ENCODE data around the gene STK32C.

STK32C gene

GRCh38 chr10:132306864-132307751, 642 bp downstream of the STK32C start:
- FAIRE-seq, result no peak

DNA sequence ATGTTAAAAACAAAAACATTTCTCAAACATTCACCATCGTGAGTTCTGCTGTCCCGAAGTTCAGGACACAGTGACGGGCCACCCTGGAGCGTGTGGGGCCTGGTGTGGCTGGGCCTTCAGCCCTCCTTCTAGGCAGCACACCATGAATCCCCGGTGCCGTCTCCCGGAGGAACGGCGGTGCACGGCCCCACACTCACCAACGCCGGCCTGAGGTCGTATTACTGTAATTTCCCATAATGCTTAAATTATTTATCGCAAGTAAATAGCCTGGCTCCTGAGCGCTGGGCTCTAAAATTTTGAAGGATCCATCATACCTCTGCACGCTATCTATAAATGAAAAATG, 1.4 kb downstream of the STK32C start:
- no peak for TF ChIP-seq POLR2A (IDR thresholded peaks at IDR 0.05; ENCODE audit: low read depth, low read length)
- DNase-seq (ENCODE audit: insufficient read length, low spot score) (no peak), FAIRE-seq (no peak)

More at GRCh38 chr10:132306864-132307751, 642 bp downstream of the STK32C start:
- DNase-seq (ENCODE audit: insufficient read length, low spot score), result no peak
- no peak for TF ChIP-seq POLR2A (IDR thresholded peaks at IDR 0.05; ENCODE audit: low read depth, low read length)

DNA sequence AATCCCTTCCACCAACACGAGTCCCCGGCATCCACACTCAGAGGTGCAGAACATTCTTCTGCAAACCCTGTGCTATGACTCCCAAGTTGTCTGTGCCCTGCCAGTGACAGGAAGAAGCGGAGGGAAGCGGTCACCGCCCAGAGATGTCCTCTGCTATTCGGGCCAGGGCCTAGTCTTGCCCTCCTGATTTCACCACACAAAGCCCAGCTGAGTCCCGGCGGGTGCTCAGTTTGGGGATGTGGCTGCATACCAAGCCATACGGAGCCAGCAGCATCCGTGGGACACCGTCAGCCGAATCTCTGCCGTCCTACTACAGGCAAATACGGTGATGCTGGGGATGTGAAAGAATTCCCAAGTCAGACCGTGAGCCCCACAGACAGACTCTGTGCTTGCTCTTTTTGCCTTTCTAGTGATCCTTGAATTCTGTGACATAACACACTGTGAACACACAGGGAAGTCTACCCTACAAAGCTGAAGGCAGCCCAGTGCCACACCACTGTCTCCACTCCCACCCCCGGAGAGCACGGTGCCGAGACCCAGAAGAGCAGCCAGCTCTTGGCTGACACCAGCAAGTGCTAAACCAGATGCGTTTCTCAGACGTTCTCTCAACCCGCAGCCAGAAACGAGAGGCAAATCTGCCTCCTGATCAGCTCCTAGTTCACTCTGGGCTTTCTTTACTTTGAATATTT, 2.0 kb downstream of the STK32C start:
- FAIRE-seq (no peak), DNase-seq (ENCODE audit: insufficient read length, low spot score) (no peak)
- no peak for TF ChIP-seq POLR2A (IDR thresholded peaks at IDR 0.05; ENCODE audit: low read depth, low read length)

DNA sequence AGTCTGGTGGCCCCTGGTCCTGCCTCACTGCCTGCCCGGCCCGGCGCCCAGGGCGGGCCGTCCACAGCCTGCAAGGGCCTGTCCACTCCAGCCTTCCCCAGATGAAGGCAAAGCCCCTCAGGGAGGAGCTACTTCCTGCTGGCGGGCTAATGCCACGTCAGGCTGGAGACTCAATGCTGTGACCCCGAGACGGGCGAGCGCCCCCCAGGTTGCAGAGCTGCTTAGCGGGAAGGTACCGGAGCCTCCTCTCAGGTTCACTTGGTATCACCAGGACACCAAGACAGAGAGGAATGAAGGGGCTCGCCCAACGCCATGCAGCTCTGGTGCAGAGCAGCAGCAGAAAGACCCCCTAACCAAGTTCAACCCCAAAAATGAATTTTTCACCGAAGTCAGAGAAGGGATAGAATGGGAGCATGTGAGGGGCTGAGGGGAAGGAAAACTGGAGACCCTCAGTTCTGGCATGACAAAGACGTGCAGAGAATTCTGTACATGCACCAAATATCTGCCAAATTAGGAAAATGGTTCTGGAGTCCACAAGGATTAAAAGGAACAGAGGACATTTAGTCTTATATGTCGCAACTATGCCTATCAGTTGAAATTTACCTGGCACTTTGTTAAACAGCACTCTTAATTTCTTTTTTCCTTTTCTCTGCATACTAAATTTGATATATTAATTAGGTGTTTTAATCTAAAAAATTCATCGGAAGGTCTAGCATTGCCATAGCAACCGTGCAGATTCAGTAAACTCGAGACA, 2.8 kb downstream of the STK32C start:
- DNase-seq (ENCODE audit: insufficient read length, low spot score) (no peak), FAIRE-seq (no peak)
- no peak for TF ChIP-seq POLR2A (IDR thresholded peaks at IDR 0.05; ENCODE audit: low read depth, low read length)

DNA sequence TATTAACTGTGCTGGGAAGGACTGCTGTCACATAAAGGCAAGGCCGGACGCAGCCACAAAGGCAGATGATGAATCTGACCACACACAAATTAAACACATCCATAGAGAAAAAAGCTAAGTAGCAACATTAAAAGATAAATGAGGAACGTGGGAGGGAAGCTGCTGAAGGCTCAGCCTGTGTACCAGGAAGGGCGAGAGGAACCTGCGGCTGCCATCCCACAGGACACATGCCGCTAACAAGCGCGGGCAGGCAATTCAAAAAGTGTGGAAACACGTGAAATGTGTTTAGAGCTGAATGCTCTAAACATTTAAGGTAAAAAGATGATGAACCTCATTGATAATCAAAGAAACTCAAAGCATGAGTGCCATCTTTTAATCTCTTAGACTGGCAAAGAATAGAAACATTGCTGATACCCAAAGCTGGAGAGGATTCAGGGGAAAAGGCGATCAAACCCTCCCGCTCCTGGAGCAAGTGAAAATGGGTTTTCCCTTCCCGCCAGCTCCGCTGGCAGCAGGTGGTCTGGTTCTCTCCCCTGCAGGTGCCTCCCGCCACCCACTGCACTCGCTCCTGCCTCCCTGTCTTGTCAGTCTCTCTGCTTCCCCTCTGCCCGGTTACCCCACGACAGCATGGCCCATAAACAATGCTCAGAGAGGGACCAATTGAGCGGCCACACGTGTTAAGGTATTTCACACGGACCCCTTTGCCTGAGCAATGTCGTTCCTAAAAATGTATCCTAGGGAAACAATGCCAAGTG, 4.2 kb downstream of the STK32C start:
- FAIRE-seq, result no peak

DNA sequence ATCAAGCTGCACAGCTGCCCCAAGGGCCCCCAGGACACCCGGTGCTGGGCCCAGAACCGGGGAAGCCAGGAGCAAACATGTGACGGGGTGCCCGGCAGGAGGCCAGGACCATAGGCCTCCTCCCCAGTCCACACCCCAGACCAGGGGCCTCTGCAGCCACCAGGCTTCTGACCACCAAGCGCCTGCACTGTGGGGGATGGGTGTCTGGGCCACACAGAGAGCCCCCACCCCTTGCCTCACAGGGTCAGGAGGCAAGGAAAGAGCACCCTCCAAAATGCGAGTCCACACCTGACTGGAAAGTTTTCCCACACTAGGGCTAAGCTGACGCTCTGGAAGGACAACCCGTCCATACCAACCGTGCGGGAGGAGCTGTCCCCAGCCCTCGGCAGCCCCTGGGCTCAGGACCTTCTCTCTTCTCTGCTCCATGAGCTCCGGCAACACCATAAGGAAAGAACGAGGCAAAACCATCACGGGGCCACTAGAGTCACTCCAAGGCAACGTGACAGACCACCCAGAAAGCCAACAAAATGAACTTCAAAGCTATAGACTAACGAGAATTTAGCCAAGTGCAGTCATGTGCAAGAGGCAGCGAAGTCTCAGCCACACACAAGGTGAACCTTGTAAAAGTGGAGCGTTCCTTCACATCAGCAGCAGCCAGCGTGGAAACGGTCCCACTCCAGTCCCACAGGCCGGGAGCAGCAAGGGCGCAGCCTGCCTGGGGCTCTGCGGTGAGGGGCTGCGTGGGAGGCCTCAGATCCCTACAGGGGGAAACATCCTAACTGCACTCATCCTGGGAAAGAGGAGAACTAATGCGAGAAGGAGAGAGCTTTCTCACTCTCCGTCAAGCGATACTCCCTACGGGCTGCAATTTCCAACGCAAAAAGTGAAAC, 5.1 kb downstream of the STK32C start:
- no peak for TF ChIP-seq POLR2A (IDR thresholded peaks at IDR 0.05; ENCODE audit: low read depth, low read length)
- FAIRE-seq, result no peak
- DNase-seq (ENCODE audit: insufficient read length, low spot score), result no peak

More for the DNA sequence above, 4.2 kb downstream of the STK32C start:
- TF ChIP-seq POLR2A (IDR thresholded peaks at IDR 0.05; ENCODE audit: low read depth, low read length), result no peak
- DNase-seq (ENCODE audit: insufficient read length, low spot score), result no peak

DNA sequence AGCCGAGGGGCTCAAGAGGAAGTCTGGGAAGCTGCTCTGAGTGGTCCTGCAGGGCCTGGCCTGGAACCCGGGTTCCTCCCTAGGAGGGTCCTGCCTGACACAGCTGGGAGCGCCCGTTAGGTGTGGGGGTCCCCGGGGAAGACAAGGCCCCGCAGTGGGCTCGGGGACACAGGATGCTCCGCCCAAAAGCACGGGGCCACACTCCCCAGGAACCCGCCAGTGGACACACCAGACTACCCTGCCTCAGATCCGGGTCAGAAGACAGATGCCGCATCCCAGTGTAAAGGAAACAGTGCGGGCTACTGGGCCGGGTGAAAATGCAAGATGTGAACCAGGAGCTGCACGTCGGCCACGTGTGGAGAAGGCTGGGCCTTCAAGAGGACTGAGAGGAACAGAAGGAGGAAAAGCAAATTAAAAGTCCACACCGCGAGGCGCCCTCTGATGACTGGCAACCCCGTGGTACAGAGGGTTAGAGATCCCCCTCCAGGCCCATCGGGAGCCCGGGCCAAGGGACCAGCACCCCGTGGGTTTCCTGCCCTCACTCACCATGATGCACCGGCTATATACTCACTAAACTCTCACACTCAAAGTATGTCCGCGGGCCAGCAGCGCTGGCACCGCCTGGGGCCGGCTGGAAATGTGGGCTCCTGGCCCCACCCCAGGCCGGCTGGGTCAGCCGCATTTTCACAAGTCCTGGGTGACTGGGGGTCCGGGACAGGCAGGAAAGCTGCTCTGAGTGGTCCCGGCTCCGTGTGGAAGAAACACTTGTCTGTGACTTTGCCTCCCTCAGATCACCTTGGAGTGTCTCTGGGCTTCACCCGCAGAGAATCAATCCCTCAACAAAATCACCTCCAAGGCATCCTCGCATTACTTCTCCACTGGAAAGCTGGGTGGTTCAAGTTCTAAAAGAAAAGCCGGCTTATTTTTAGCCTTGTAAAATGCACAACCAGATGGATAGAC, 6.1 kb downstream of the STK32C start:
- TF ChIP-seq POLR2A (IDR thresholded peaks at IDR 0.05; ENCODE audit: low read depth, low read length), result no peak
- FAIRE-seq (no peak), DNase-seq (ENCODE audit: insufficient read length, low spot score) (no peak)

GRCh38 chr10:132300582-132300981, 7.2 kb downstream of the STK32C start:
- no peak for FAIRE-seq
- no peak for TF ChIP-seq POLR2A (IDR thresholded peaks at IDR 0.05; ENCODE audit: low read depth, low read length)

GRCh38 chr10:132299371-132300336, 8.1 kb downstream of the STK32C start:
- FAIRE-seq, result no peak
- TF ChIP-seq POLR2A (IDR thresholded peaks at IDR 0.05; ENCODE audit: low read depth, low read length), result no peak
- no peak for DNase-seq (ENCODE audit: insufficient read length, low spot score)

More at GRCh38 chr10:132300582-132300981, 7.2 kb downstream of the STK32C start:
- DNase-seq (ENCODE audit: insufficient read length, low spot score), result no peak

GRCh38 chr10:132298038-132298881, 9.5 kb downstream of the STK32C start:
- no peak for FAIRE-seq
- no peak for DNase-seq (ENCODE audit: insufficient read length, low spot score)
- no peak for TF ChIP-seq POLR2A (IDR thresholded peaks at IDR 0.05; ENCODE audit: low read depth, low read length)
